Measurements from ENCODE around the gene ADH1C.
A peak's percentile ranks its signal among the peaks of the same experiment; 100 is the strongest.
"Not testable (repeated sequence)": the region's sequence is repeated elsewhere in the genome, so short reads cannot be mapped to it uniquely, and the experiment has no call there.

ADH1C gene

GRCh38 chr4:99377341-99377740, 24.8 kb upstream of the ADH1C start:
- FAIRE-seq; DNase-seq (ENCODE audit: insufficient read length, low spot score): not testable (repeated sequence)

GRCh38 chr4:99372464-99372863, 19.9 kb upstream of the ADH1C start:
- not testable (repeated sequence) for FAIRE-seq; DNase-seq (ENCODE audit: insufficient read length, low spot score)

More at GRCh38 chr4:99377341-99377740, 24.8 kb upstream of the ADH1C start:
- peak; percentile 1 for TF ChIP-seq CTCF (IDR thresholded peaks at IDR 0.05; ENCODE audit: insufficient read depth, missing control alignments)

GRCh38 chr4:99367817-99368216, 15.3 kb upstream of the ADH1C start:
- FAIRE-seq; DNase-seq (ENCODE audit: insufficient read length, low spot score): not testable (repeated sequence)

- no peak for TF ChIP-seq CTCF (IDR thresholded peaks at IDR 0.05; ENCODE audit: insufficient read depth, missing control alignments)
- FAIRE-seq = no peak
- no peak for DNase-seq (ENCODE audit: insufficient read length, low spot score)
Observed at GRCh38 chr4:99366491-99366890, 13.9 kb upstream of the ADH1C start.

- FAIRE-seq (no peak), DNase-seq (ENCODE audit: insufficient read length, low spot score) (no peak)
- no peak for TF ChIP-seq CTCF (IDR thresholded peaks at IDR 0.05; ENCODE audit: insufficient read depth, missing control alignments)
Observed at GRCh38 chr4:99362768-99363167, 10.2 kb upstream of the ADH1C start.

GRCh38 chr4:99361899-99362275, 9.3 kb upstream of the ADH1C start:
- TF ChIP-seq CTCF (IDR thresholded peaks at IDR 0.05; ENCODE audit: insufficient read depth, missing control alignments) = no peak
- no peak for FAIRE-seq
- DNase-seq (ENCODE audit: insufficient read length, low spot score) = no peak

GRCh38 chr4:99361268-99361898, 8.8 kb upstream of the ADH1C start:
- DNase-seq (ENCODE audit: insufficient read length, low spot score) (no peak), FAIRE-seq (no peak)
- TF ChIP-seq CTCF (IDR thresholded peaks at IDR 0.05; ENCODE audit: insufficient read depth, missing control alignments) = no peak

- TF ChIP-seq CTCF (IDR thresholded peaks at IDR 0.05; ENCODE audit: insufficient read depth, missing control alignments) = no peak
- FAIRE-seq (no peak), DNase-seq (ENCODE audit: insufficient read length, low spot score) (no peak)
Observed at GRCh38 chr4:99359480-99360204, 7.1 kb upstream of the ADH1C start.

Data from D721Med (cell line).